ENCODE measurements around the gene GCK.

DNA sequence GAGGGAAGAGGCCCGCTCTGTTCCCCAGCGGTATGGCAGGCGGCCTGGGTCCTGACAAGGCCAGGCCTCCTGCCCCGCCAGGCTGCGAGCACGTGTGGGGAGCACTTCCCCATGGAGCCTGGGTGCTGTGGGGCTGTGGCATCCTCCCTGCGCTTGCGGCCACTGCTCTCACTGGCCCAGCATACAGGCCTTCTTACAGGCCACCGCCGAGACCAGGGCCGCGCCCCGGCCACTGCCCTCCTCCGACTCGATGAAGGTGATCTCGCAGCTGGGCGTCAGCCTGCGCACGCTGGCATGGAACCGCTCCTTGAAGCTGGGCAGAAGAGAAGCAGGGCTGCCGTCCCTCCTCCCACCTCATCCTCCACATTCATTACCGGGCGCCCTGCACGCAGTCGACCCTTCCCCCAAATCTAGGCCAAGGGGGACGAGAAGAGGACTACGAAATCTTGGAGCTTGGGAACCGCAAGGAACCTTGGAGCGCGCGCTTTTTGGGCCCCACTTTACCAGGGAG is 44.2 kb downstream of the GCK start:
- TF ChIP-seq, protein P1, sequence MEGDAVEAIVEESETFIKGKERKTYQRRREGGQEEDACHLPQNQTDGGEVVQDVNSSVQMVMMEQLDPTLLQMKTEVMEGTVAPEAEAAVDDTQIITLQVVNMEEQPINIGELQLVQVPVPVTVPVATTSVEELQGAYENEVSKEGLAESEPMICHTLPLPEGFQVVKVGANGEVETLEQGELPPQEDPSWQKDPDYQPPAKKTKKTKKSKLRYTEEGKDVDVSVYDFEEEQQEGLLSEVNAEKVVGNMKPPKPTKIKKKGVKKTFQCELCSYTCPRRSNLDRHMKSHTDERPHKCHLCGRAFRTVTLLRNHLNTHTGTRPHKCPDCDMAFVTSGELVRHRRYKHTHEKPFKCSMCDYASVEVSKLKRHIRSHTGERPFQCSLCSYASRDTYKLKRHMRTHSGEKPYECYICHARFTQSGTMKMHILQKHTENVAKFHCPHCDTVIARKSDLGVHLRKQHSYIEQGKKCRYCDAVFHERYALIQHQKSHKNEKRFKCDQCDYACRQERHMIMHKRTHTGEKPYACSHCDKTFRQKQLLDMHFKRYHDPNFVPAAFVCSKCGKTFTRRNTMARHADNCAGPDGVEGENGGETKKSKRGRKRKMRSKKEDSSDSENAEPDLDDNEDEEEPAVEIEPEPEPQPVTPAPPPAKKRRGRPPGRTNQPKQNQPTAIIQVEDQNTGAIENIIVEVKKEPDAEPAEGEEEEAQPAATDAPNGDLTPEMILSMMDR (IDR thresholded peaks at IDR 0.05; ENCODE audit: extremely low read depth in 1 of 2, insufficient read depth in 1 of 2, low read depth in 1 of 2, low read length in 2 of 2) = no peak
- TF ChIP-seq POLR2AphosphoS5 (IDR thresholded peaks at IDR 0.05; ENCODE audit: insufficient read depth, low read depth, low read length) = no peak
- no peak for TF ChIP-seq JUN (IDR thresholded peaks at IDR 0.05; ENCODE audit: borderline replicate concordance, insufficient read depth, insufficient read length, low read depth)
- TF ChIP-seq GATA2 (IDR thresholded peaks at IDR 0.05; ENCODE audit: insufficient read depth, insufficient read length, low read depth, low read length) = no peak
